MM.1S (cell line): ENCODE data around the gene LRIT2.

ENCODE experiments used
- DNase-seq: peaks from one replicate; pipeline ENCODE4 v3.0.0-alpha.2; 2015
- H2AFZ ChIP-seq: fragments of 300-600 bp; sonication (generic); 2 replicates; pipeline ENCODE4 v1.6.0; 2016; ENCODE audit warnings: antibody characterized with exemption, low read length
- H3F3A ChIP-seq: fragments of 300-600 bp; sonication (generic); 2 replicates; pipeline ENCODE4 v1.6.1; 2016; ENCODE audit warnings: mild to moderate bottlenecking, antibody characterized with exemption, low read length, moderate library complexity, mixed read lengths; ENCODE audit not compliant: insufficient read depth
- H3K27ac ChIP-seq: fragments of 300-600 bp; sonication (generic); 2 replicates; pipeline ENCODE4 v1.5.1; 2016; ENCODE audit warnings: mild to moderate bottlenecking, low read length
- H3K27me3 ChIP-seq: fragments of 300-600 bp; sonication (generic); replicated peaks from 2 replicates; pipeline ENCODE4 v1.6.0; 2016; ENCODE audit warnings: low read length; ENCODE audit not compliant: insufficient read depth
- H3K36me3 ChIP-seq: fragments of 300-600 bp; sonication (generic); replicated peaks from 2 replicates; pipeline ENCODE4 v1.6.1; 2016; ENCODE audit warnings: mild to moderate bottlenecking, low read length, mixed read lengths; ENCODE audit not compliant: insufficient read depth
- H3K4me1 ChIP-seq: fragments of 300-600 bp; sonication (generic); 2 replicates; pipeline ENCODE4 v1.6.1; 2016; ENCODE audit warnings: low read length, mixed read lengths
- H3K4me2 ChIP-seq: fragments of 300-600 bp; sonication (generic); 2 replicates; pipeline ENCODE4 v1.6.0; 2016; ENCODE audit warnings: low read depth, low read length
- H3K4me3 ChIP-seq: fragments of 300-600 bp; sonication (generic); 2 replicates; pipeline ENCODE4 v1.5.1; 2016; ENCODE audit warnings: low read length, mixed read lengths
- H3K79me2 ChIP-seq: fragments of 300-600 bp; sonication (generic); 2 replicates; pipeline ENCODE4 v1.6.1; 2016; ENCODE audit warnings: mixed run types, low read length, mixed read lengths
- H3K9ac ChIP-seq: fragments of 300-600 bp; sonication (generic); 2 replicates; pipeline ENCODE4 v1.6.1; 2016; ENCODE audit warnings: low read length, mixed read lengths
- H3K9me2 ChIP-seq: fragments of 300-600 bp; sonication (generic); replicated peaks from 2 replicates; pipeline ENCODE4 v1.6.1; 2016; ENCODE audit warnings: mild to moderate bottlenecking, low read length, mixed read lengths; ENCODE audit not compliant: insufficient read depth
- H3K9me3 ChIP-seq: fragments of 300-600 bp; sonication (generic); replicated peaks from 2 replicates; pipeline ENCODE4 v1.6.1; 2016; ENCODE audit warnings: mild to moderate bottlenecking, low read length, mixed read lengths; ENCODE audit not compliant: insufficient read depth
- H4K20me1 ChIP-seq: fragments of 300-600 bp; sonication (generic); 2 replicates; pipeline ENCODE4 v1.6.1; 2016; ENCODE audit warnings: mild to moderate bottlenecking, low read length, moderate library complexity, mixed read lengths; ENCODE audit not compliant: insufficient read depth
- CTCF ChIP-seq: fragments of 300-600 bp; sonication (generic); IDR thresholded peaks from 2 replicates; pipeline ENCODE4 v1.5.1; 2016; ENCODE audit warnings: antibody characterized with exemption, low read length, mixed read lengths
- EZH2 ChIP-seq: fragments of 300-600 bp; sonication (generic); optimal IDR thresholded peaks from 2 replicates; pipeline ENCODE3; 2017; ENCODE audit warnings: low read depth, mild to moderate bottlenecking, antibody characterized with exemption, low read length, mixed read lengths
- EZH2phosphoT487 ChIP-seq: fragments of 300-600 bp; sonication (generic); IDR thresholded peaks from 2 replicates; pipeline ENCODE4 v1.6.1; 2018; ENCODE audit warnings: antibody characterized with exemption, low read length

The LRIT2 gene

GRCh38 chr10:84236807-84237198 is 11.5 kb upstream of the LRIT2 start:
- Histone ChIP-seq H3K27me3 (no peaks in the 10 kb centered on the region), H3K4me2 (no peak overlapping the region)

GRCh38 chr10:84235096-84235495 is 9.8 kb upstream of the LRIT2 start:
- TF ChIP-seq CTCF (no peak), EZH2phosphoT487 (no peak), EZH2 (no peak)
- Histone ChIP-seq H2AFZ (no peak overlapping the region), H3K4me1 (no peaks in the 10 kb centered on the region), H3K36me3 (no peaks in the 10 kb centered on the region), H3K79me2 (no peaks in the 10 kb centered on the region), H3K4me3 (no peak overlapping the region), H4K20me1 (no peaks in the 10 kb centered on the region), H3K27me3 (no peaks in the 10 kb centered on the region), H3F3A (no peaks in the 10 kb centered on the region), H3K9me2 (no peaks in the 10 kb centered on the region), H3K9ac (no peak overlapping the region), H3K9me3 (no peaks in the 10 kb centered on the region), H3K27ac (no peak overlapping the region), H3K4me2 (no peak overlapping the region)
- DNase-seq = no peak

More at GRCh38 chr10:84236807-84237198, 11.5 kb upstream of the LRIT2 start:
- H3F3A ChIP-seq = no peaks in the 10 kb centered on the region
- H4K20me1 ChIP-seq = no peaks in the 10 kb centered on the region
- DNase-seq = no peak
- no peak overlapping the region for H3K9ac ChIP-seq
- no peaks in the 10 kb centered on the region for H3K9me3 ChIP-seq
- H3K79me2 ChIP-seq = no peaks in the 10 kb centered on the region
- no peaks in the 10 kb centered on the region for H3K9me2 ChIP-seq
- H3K27ac ChIP-seq = no peak overlapping the region
- TF ChIP-seq EZH2 = no peak
- no peak for TF ChIP-seq CTCF
- no peak for TF ChIP-seq EZH2phosphoT487
- no peak overlapping the region for H3K4me3 ChIP-seq
- H3K4me1 ChIP-seq = no peaks in the 10 kb centered on the region
- no peak overlapping the region for H2AFZ ChIP-seq
- H3K36me3 ChIP-seq = no peaks in the 10 kb centered on the region

- H3K36me3 ChIP-seq = no peaks in the 10 kb centered on the region
- H3K4me3 ChIP-seq = no peak overlapping the region
- TF ChIP-seq CTCF (no peak), EZH2 (no peak), EZH2phosphoT487 (no peak)
- no peaks in the 10 kb centered on the region for H3K9me2 ChIP-seq
- no peaks in the 10 kb centered on the region for H3K4me1 ChIP-seq
- no peaks in the 10 kb centered on the region for H3F3A ChIP-seq
- H3K9ac ChIP-seq = no peak overlapping the region
- no peak overlapping the region for H3K27ac ChIP-seq
- H3K9me3 ChIP-seq = no peaks in the 10 kb centered on the region
- H3K4me2 ChIP-seq = no peak overlapping the region
- no peak overlapping the region for H2AFZ ChIP-seq
- H4K20me1 ChIP-seq = no peaks in the 10 kb centered on the region
- no peaks in the 10 kb centered on the region for H3K27me3 ChIP-seq
- no peaks in the 10 kb centered on the region for H3K79me2 ChIP-seq
- no peak for DNase-seq
Observed at GRCh38 chr10:84234479-84234878, 9.1 kb upstream of the LRIT2 start.
